Measurements from ENCODE around the gene C6orf52. TPM values are rescaled to one million over a fixed set of nuclear protein-coding genes. Genes with fewer than 3 reads are reported as not detected.

Gene C6orf52
- polyA plus RNA-seq, 1 of the 3 experiments (the other 2 are of a cell fraction), result 1.4 TPM

DNA sequence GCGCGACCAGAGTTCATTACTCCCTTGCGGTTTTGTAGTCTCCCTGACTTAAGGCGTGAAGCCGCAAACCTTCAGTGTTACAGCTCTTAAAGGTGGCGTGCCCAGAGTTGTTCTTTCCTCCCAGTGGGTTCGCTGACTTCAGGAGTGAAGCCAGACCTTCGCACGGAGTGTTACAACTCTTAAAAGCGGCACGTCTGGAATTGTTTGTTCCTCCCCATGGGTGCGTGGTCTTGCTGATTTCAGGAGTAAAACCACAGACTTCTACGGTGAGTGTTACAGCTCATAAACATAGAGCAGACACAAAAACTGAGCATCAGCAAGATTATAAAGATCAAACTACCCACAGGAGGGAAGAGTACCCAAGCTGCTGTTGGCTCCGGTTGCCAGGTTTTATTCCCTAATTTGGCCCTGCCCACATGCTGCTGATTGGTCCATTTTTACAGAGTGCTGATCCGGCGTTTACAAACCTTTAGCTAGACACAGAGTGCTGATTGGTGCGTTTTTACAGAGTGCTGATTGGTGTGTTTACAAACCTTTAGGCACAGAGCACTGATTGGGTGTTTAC is 38.8 kb upstream of the C6orf52 start:
- no peaks in the 10 kb centered on the region for H4K20me1 ChIP-seq (ENCODE audit: insufficient read depth)
- H3K27me3 ChIP-seq (ENCODE audit: insufficient read depth), result no peaks in the 10 kb centered on the region
- no peak overlapping the region for H3K27ac ChIP-seq (ENCODE audit: low read depth in 2 of 2, low read length in 1 of 2)
- no peak overlapping the region for H2AFZ ChIP-seq (ENCODE audit: low read depth)
- H3K4me1 ChIP-seq (ENCODE audit: control insufficient read depth in 1 of 2, insufficient read depth in 2 of 2, low read depth in 1 of 2, low read length in 1 of 2), result no peaks in the 10 kb centered on the region
- no peak overlapping the region for H3K4me2 ChIP-seq
- peaks cover 8% of the 10 kb centered on the region for H3F3A ChIP-seq (replicated peaks; ENCODE audit: insufficient read depth)
- H3K36me3 ChIP-seq (replicated peaks in 1 of 2; ENCODE audit: control insufficient read depth in 1 of 2, insufficient read depth in 2 of 2, low read length in 1 of 2), result peaks cover 27 to 28% of the 10 kb centered on the region in 2 experiments
- POLR2A ChIA-PET, result interaction anchor here (0.7 kb wide), 1 partner anchor 34 kb away, joined by 3 read pairs; no protein-coding TSS in a partner anchor
- H3K4me3 ChIP-seq (ENCODE audit: low read depth in 2 of 2, low read length in 1 of 2), result no peak overlapping the region
- CTCF ChIA-PET, result no interaction called here
- 99% methylated on average over 15 of the region's 17 CpGs for WGBS (ENCODE audit: low lambda C conversion rate)
- no peaks in the 10 kb centered on the region for H3K9me2 ChIP-seq
- H3K9ac ChIP-seq, result no peak overlapping the region
- TF ChIP-seq ZBTB33 (IDR thresholded peaks at IDR 0.05; ENCODE audit: borderline replicate concordance, low read depth), result no peak
- no peak for TF ChIP-seq SMC3 (IDR thresholded peaks at IDR 0.05; ENCODE audit: low read depth, low read length)
- no peak for TF ChIP-seq CHD2 (IDR thresholded peaks at IDR 0.05; ENCODE audit: low read length, partially characterized antibody)
- TF ChIP-seq YY1 (IDR thresholded peaks at IDR 0.05; ENCODE audit: low read depth), result no peak
- TF ChIP-seq, protein P1, sequence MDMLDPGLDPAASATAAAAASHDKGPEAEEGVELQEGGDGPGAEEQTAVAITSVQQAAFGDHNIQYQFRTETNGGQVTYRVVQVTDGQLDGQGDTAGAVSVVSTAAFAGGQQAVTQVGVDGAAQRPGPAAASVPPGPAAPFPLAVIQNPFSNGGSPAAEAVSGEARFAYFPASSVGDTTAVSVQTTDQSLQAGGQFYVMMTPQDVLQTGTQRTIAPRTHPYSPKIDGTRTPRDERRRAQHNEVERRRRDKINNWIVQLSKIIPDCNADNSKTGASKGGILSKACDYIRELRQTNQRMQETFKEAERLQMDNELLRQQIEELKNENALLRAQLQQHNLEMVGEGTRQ (IDR thresholded peaks at IDR 0.05; ENCODE audit: borderline replicate concordance, low read depth, low read length), result no peak
- no peak for TF ChIP-seq RXRA (IDR thresholded peaks at IDR 0.05; ENCODE audit: borderline replicate concordance, low read depth)
- no peak for TF ChIP-seq GABPA (IDR thresholded peaks at IDR 0.05; ENCODE audit: low read depth)
- TF ChIP-seq, protein P2, sequence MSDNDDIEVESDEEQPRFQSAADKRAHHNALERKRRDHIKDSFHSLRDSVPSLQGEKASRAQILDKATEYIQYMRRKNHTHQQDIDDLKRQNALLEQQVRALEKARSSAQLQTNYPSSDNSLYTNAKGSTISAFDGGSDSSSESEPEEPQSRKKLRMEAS (IDR thresholded peaks at IDR 0.05; ENCODE audit: low read depth), result no peak
- TF ChIP-seq RAD21 (IDR thresholded peaks at IDR 0.05; ENCODE audit: low read length), result no peak
- no peak for TF ChIP-seq NRF1 (IDR thresholded peaks at IDR 0.05; ENCODE audit: low read depth, low read length)
- no peak for TF ChIP-seq PBX3 (IDR thresholded peaks at IDR 0.05)
- no peak for TF ChIP-seq ELF1 (IDR thresholded peaks at IDR 0.05)
- TF ChIP-seq EP300 (IDR thresholded peaks at IDR 0.05; ENCODE audit: borderline replicate concordance in 1 of 2, low read depth in 1 of 2, low read length in 1 of 2), result no peak
- no peak for TF ChIP-seq FOXM1 (IDR thresholded peaks at IDR 0.05; ENCODE audit: low read depth)
- no peak for TF ChIP-seq RCOR1 (IDR thresholded peaks at IDR 0.05; ENCODE audit: low read length)
- DNase-seq, result no peak
- H3K79me2 ChIP-seq (ENCODE audit: insufficient read depth), result peaks cover 8% of the 10 kb centered on the region; the same call in 1 of the 2 replicates
- H3K9me3 ChIP-seq, result no peaks in the 10 kb centered on the region
